Activated naive CD4-positive, alpha-beta T cell treated with anti-CD3 and anti-CD28 coated beads, Interleukin-2, amount 50 U/mL, for 24 hours (primary cell): ENCODE measurements around the gene CTRB1.
"Not testable (repeated sequence)": the region's sequence is repeated elsewhere in the genome, so short reads cannot be mapped to it uniquely, and the experiment has no call there.

ENCODE experiments used
- H3K27ac Mint-ChIP-seq: one replicate; pipeline ENCODE4 v1.8.0; 2021; ENCODE audit warnings: mild to moderate bottlenecking, mixed read lengths
- H3K27me3 Mint-ChIP-seq: one replicate; pipeline ENCODE4 v1.8.0; 2021; ENCODE audit warnings: mixed read lengths
- H3K36me3 Mint-ChIP-seq: one replicate; pipeline ENCODE4 v1.8.0; 2021; ENCODE audit warnings: mixed read lengths
- H3K4me1 Mint-ChIP-seq: one replicate; pipeline ENCODE4 v1.8.0; 2021; ENCODE audit warnings: mixed read lengths
- H3K4me3 Mint-ChIP-seq: one replicate; pipeline ENCODE4 v1.8.0; 2021; ENCODE audit warnings: mild to moderate bottlenecking, mixed read lengths
- H3K9me3 Mint-ChIP-seq: one replicate; pipeline ENCODE4 v1.8.0; 2021; ENCODE audit warnings: mixed read lengths

CTRB1 gene

GRCh38 chr16:75264457-75264998 is 45.7 kb downstream of the CTRB1 start:
- H3K27me3 Mint-ChIP-seq: peaks cover 25% of the 10 kb centered on the region
- no peak overlapping the region for H3K27ac Mint-ChIP-seq
- H3K4me1 Mint-ChIP-seq: peaks cover 13% of the 10 kb centered on the region
- peak overlapping the region; percentile 77 for H3K4me3 Mint-ChIP-seq
- no peaks in the 10 kb centered on the region for H3K9me3 Mint-ChIP-seq
- H3K36me3 Mint-ChIP-seq: no peaks in the 10 kb centered on the region

DNA sequence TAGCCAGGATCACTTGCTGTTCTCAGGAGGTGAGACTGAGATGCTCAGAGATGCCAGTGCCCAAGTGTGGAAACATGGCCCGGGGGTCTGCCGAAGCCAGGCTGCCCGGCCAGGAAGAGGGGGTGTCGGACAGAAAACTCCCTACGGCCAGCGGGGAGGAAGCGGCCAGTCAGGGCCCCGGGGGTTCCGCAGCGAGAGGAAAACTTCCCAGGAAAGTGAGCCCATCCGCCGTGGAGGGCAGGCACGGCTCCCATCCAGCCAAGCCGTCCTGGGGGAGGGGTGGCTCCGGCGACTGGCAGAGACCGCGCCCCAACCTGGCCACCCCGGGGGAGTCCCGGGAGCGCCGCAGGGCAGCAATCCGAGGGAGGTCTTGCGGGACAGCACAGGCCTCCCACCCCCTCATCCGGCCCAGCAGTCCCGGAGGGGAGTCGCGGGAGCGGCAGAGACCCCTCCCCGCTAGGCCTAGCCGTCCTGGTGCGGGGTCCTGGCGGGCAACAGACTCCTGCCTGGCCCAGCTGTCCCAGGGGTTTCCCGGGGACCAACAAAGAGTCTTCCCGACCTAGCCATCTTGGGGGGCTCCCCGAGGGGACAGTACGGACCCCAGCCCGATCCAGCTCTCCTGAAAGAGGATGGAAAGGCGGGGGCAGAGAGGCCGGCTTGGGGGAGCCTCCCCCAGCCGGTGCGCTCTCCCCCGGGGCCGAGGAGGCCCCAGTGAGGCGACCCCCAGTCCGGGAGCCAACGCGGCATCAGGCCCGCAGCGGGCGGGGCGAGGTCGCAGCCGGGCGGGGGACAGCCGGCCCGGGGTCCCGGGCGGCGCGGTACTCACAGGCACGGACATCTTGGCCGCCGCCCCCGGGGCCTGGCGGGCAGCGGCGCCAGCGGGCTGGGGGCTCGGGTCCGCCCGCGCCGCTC is 46.5 kb downstream of the CTRB1 start:
- no peaks in the 10 kb centered on the region for H3K36me3 Mint-ChIP-seq
- peaks cover 26% of the 10 kb centered on the region for H3K27me3 Mint-ChIP-seq
- no peak overlapping the region for H3K27ac Mint-ChIP-seq
- peaks cover 13% of the 10 kb centered on the region for H3K4me1 Mint-ChIP-seq
- peak overlapping the region; percentile 77 for H3K4me3 Mint-ChIP-seq
- H3K9me3 Mint-ChIP-seq: no peaks in the 10 kb centered on the region

DNA sequence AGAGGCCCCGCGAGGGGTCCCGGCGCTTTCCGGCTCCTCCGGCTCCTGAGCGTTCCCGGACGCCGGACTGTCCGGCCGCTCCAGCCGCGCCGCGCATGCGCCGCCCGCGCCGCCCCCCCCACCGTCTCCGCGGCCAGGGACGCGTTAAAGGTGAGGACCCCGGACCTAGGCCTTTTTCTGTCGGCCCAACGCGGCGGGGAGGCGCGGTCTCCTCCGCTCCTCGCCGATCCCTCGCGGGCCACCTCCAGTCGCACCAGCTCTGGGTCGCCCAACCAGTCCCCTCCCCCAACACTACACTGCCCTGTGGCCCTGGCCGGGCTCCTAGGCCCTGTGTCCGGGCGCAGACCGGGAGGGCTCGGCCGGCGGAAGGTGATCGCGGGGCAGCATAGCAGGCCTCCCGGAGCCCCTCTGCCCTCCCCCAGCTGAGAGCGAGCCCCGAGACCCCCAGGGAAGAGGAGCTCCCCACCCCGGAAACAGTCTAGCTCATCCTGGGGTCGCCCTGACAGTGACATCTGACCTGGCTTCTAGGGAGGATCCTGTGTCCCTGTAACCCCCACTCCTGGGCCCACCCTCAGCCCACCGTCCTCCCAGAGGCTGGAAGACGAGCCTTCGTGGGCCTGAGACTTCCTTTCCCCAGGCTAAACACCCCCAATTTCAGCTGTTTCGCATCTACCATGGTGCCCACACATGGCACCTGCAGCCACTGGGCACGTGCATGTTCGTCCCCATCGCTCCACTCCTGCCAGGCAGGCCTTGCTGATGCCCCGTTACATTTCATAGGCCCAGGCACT is 47.3 kb downstream of the CTRB1 start:
- H3K36me3 Mint-ChIP-seq: no peaks in the 10 kb centered on the region
- no peak overlapping the region for H3K27ac Mint-ChIP-seq
- peak overlapping the region; percentile 83 for H3K4me3 Mint-ChIP-seq
- H3K27me3 Mint-ChIP-seq: peaks cover 26% of the 10 kb centered on the region
- H3K9me3 Mint-ChIP-seq: no peaks in the 10 kb centered on the region
- H3K4me1 Mint-ChIP-seq: peaks cover 13% of the 10 kb centered on the region

GRCh38 chr16:75266738-75267630 is 48.2 kb downstream of the CTRB1 start:
- H3K4me1 Mint-ChIP-seq: peaks cover 13% of the 10 kb centered on the region
- peak overlapping the region; percentile 83 for H3K4me3 Mint-ChIP-seq
- no peak overlapping the region for H3K27ac Mint-ChIP-seq
- H3K36me3 Mint-ChIP-seq: no peaks in the 10 kb centered on the region
- peaks cover 24% of the 10 kb centered on the region for H3K27me3 Mint-ChIP-seq
- no peaks in the 10 kb centered on the region for H3K9me3 Mint-ChIP-seq

DNA sequence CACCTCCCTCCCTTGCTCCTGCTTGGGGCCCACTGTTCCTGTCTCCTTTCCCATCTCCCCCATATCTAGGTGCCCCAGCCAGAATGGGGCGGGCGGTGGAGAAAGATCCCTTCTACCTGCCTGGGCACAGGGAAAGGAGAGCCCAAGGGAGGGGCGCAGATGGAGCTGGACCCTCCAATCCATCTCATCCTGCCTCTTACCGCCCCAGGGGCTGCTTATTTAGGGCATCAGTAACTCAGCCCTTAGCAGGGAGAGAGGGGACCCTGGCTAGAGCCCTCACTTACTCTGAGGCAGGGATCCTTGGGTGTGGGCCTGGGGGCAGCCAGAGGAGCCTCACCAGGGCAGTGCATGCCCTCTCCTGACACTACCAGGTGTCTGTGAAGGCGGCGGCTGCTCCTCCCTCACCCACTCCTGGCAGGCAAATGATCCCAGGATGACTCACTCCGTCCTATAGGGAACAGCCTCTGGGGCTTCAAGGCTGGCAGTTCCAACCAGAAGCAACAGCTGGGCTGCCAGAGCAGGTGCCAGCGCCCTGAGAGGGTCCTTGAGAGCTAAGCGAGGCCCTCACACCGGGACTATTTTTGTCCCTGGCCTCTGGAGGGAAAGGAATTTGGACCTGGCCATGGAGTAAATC is 49.0 kb downstream of the CTRB1 start:
- no peaks in the 10 kb centered on the region for H3K9me3 Mint-ChIP-seq
- H3K27ac Mint-ChIP-seq: no peak overlapping the region
- no peak overlapping the region for H3K4me3 Mint-ChIP-seq
- peaks cover 21% of the 10 kb centered on the region for H3K27me3 Mint-ChIP-seq
- no peaks in the 10 kb centered on the region for H3K36me3 Mint-ChIP-seq
- peaks cover 13% of the 10 kb centered on the region for H3K4me1 Mint-ChIP-seq

GRCh38 chr16:75269358-75269757 is 50.6 kb downstream of the CTRB1 start:
- H3K27ac Mint-ChIP-seq, H3K4me3 Mint-ChIP-seq, H3K9me3 Mint-ChIP-seq, H3K36me3 Mint-ChIP-seq: not testable (repeated sequence)
- Mint-ChIP-seq H3K27me3 (peaks cover 14% of the 10 kb centered on the region), H3K4me1 (peaks cover 10% of the 10 kb centered on the region)

- H3K4me1 Mint-ChIP-seq: peaks cover under 1% of the 10 kb centered on the region
These were observed 52.8 kb downstream of the CTRB1 start for GRCh38 chr16:75271441-75272096.

DNA sequence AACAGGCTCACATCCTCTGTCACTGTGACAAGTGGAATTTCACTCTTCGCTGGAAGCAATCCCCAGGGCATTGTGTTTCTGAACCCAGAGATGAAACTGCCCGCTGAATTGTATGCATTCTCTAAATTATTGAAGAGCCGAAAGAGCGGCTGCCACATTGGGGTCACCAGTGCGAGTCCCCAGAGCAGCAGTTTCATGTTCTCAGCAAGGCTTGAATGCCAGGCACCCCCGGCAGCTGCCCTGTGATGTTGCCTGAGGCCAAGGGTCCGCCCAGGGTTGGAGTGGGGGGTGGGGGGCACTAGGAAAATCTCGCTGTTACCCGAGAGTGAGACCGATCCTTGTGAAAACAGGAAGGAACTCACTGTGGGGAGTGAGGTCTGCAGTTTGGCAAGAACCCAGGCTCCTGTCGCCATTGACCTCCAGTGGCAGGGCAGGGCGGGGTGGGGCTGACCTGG is 53.3 kb downstream of the CTRB1 start:
- Mint-ChIP-seq H3K4me1 (no peaks in the 10 kb centered on the region), H3K27ac (no peak overlapping the region), H3K36me3 (no peaks in the 10 kb centered on the region), H3K27me3 (peaks cover 5% of the 10 kb centered on the region), H3K4me3 (no peak overlapping the region), H3K9me3 (no peaks in the 10 kb centered on the region)

More at GRCh38 chr16:75271441-75272096, 52.8 kb downstream of the CTRB1 start:
- Mint-ChIP-seq H3K9me3 (no peaks in the 10 kb centered on the region), H3K4me3 (no peak overlapping the region), H3K36me3 (no peaks in the 10 kb centered on the region), H3K27ac (no peak overlapping the region), H3K27me3 (peaks cover 6% of the 10 kb centered on the region)

DNA sequence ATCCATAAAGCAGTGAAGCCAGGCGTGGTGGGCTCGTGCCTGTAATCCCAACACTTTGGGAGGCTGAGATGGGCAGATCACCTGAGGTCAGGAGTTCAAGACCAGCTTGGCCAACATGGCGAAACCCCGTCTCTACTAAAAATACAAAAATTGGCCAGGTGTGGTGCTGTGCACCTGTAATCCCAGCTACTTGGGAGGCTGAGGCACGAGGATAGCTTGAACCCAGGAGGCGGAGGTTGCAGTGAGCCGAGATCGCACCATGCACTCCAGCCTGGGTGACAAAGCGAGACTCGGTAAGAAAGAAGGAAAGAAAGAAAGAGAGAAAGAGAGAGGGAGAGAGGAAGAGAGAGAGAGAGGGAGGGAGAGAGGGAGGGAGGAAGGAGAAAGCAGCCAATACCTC is 53.8 kb downstream of the CTRB1 start:
- not testable (repeated sequence) for H3K4me1 Mint-ChIP-seq, H3K27ac Mint-ChIP-seq, H3K9me3 Mint-ChIP-seq, H3K4me3 Mint-ChIP-seq, H3K27me3 Mint-ChIP-seq, H3K36me3 Mint-ChIP-seq

- peaks cover 5% of the 10 kb centered on the region for H3K27me3 Mint-ChIP-seq
- no peaks in the 10 kb centered on the region for H3K36me3 Mint-ChIP-seq
- H3K4me1 Mint-ChIP-seq: no peaks in the 10 kb centered on the region
- H3K27ac Mint-ChIP-seq: no peak overlapping the region
- no peaks in the 10 kb centered on the region for H3K9me3 Mint-ChIP-seq
- no peak overlapping the region for H3K4me3 Mint-ChIP-seq
These were observed 54.5 kb downstream of the CTRB1 start for GRCh38 chr16:75273054-75273925.
